HG02678 (cell line): ENCODE results near the gene ITPR3.

Source experiments
- ATAC-seq: cut with Tn5 transposase; IDR thresholded peaks from one replicate; pipeline ENCODE4 v1.9.1; 2021; ENCODE audit warnings: mild to moderate bottlenecking, moderate library complexity; ENCODE audit not compliant: unreplicated experiment

ITPR3 gene

DNA sequence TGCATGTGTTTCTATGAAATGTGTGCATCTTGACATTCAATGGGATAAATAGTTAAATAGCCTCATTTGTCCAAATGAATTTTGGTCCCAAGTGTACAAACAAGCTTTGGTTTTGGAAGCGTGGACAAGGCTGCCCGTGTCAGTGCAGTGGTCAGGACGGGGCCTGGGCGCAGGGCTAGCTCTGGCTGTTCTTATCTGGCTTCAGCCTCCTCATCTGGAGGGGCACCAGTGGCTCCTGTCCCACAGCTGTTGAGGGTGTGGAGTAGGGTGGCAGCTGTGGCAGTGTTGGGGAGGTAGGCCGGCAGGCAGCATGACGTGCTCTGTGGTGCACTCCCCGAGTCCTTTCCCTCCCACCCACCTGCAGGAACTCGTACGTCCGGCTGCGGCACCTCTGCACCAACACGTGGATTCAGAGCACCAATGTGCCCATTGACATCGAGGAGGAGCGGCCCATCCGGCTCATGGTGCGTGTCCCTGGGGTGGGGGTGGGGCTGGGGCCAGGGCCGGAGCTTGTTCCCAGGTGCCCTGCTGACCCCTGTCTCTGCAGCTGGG, 43.5 kb downstream of the ITPR3 start:
- no peak for ATAC-seq

DNA sequence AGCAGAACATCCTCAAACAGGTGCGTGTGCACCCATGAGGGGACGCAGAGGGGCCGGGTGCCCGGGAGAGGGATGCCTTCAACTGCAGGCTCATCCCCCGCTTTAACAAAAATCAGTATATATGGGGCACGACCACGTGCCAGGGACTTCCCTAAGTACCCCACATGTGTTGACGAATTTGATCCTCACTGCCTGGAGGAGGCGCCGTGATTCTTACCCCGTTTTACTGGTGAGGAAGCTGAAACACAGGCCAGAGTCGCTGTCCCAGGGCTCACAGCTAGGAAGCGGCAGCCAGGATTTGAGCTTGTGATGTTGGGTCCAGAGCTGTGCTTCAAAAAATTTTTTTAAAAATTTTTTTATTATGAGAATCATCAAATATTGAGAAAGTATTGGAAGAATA, 44.8 kb downstream of the ITPR3 start:
- no peak for ATAC-seq

- ATAC-seq: no peak
Observed at GRCh38 chr6:33667072-33667471, 46.0 kb downstream of the ITPR3 start.

GRCh38 chr6:33667776-33668175, 46.7 kb downstream of the ITPR3 start:
- no peak for ATAC-seq

DNA sequence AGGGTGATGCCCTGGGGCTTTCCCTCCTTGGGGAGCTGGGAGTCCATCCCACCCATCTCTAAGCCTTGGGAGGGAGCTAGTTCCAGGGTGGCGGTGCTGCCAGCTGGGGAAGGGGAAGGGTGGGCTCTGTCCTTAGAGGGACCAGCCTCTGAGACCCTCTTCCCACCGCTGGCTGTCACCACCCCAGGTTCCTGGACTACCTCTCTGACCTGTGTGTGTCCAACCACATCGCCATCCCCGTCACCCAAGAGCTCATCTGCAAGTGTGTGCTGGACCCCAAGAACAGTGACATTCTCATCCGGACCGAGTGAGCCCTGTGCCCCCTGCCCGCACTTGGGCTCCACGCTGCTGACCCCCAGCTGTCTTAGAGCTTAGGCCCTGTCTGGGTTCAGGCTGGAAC, 47.2 kb downstream of the ITPR3 start:
- no peak for ATAC-seq

DNA sequence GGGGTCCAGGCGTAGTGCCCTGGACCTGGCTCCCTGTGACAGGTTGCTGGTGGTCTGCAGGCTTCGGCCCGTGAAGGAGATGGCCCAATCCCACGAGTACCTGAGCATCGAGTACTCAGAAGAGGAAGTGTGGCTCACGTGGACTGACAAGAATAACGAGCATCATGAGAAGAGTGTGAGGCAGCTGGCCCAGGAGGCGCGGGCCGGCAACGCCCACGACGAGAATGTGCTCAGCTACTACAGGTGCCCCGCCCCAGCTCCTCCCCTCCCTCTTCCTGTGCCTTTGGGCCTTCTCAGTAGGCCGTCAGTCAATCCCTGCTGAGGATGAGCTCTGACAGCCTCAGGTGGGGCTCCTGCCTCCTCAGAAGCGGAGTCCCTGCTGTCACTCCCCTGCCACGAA, 47.8 kb downstream of the ITPR3 start:
- ATAC-seq: no peak

DNA sequence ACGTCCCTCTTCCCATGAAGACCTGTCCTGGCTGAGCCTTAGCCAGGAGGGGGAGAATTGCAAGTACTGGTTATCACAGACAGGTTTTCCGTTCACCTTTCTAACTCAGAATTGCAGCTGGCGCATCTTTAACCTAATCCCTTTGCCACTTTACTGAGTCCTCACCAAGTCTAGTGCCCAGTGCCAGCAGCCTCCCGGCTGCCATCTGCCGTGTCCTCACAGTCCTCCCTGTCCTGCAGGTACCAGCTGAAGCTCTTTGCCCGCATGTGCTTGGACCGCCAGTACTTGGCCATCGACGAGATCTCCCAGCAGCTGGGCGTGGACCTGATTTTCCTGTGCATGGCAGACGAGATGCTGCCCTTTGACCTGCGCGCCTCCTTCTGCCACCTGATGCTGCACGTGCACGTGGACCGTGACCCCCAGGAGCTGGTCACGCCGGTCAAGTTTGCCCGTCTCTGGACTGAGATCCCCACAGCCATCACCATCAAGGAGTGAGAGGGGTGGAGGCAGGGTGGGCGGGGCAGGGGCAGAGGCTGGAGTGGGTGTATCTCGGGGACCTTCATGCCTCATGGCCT, 49.1 kb downstream of the ITPR3 start:
- no peak for ATAC-seq

DNA sequence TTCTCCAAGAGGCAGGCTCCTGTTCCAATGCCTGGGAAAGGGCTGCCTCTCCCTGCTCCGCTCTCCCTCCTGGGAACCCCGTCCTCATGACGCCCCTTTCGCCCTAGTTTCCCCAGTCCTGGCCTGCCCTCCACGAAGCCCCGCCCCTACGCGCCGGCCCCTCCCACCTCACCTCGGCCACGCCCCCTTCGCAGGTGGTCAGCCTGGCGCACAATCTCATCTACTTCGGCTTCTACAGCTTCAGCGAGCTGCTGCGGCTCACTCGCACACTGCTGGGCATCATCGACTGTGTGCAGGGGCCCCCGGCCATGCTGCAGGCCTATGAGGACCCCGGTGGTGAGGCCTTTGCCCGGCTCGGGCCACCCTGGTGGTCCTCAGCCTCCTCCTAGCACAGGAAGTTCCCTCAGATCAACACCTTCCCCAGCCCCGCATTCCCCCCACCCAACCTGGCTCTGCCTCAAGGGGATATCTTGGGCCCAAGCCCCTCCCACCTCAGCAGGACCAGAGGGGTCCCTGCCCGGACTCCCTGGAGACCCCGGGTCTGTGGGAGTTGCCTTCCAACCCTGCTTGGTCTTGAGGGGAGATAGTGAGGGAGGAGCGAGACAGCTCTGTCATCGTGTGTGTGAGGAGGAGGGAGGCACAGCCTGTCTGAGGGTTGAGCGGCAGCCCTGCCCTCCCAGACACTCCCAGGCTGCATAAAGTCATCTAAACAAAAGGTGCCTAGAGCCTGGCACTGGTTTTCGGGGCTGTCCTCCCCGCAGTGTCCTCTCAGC, 50.0 kb downstream of the ITPR3 start:
- ATAC-seq: no peak

GRCh38 chr6:33671744-33672072, 50.6 kb downstream of the ITPR3 start:
- ATAC-seq: no peak

DNA sequence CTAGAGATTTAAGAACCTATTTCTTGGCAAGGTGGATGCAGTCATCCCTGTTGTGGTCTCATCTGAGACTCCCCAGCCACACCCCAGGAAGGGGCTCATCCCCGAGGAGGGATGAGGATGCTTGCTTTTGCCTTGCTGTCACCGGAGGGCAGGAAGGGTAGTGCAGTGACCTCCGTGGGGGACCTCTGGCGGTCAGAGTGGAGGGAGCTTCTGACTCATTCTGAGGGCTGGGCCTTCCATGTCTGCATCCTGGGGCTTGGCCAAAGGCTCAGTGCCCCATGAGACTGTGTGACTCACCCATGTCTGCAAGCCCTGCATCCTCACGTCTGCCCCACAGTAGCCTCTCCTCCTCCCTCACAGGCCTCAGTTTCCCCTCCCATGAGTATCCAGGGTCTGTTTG, 51.7 kb downstream of the ITPR3 start:
- ATAC-seq: no peak

- no peak for ATAC-seq
Observed at GRCh38 chr6:33673851-33674250, 52.7 kb downstream of the ITPR3 start.

DNA sequence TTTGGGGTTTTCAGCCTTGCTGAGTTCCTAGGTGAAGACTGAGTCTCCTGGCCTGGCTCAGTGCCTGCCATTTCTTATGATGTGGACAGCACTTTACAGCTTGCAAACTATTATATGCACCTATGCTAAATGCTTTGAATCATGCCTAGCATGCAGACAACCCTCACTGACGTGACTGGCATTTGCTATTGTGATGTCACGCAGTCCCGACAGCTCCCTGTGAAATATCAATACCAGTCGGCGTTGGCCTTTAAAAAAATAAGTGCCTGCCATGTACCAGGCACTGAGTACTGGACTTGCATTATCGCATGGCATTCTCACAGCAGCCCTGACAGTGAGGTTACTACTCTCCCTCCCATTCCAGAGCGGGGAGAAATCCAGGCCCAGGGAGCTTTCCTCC, 54.8 kb downstream of the ITPR3 start:
- ATAC-seq: no peak

DNA sequence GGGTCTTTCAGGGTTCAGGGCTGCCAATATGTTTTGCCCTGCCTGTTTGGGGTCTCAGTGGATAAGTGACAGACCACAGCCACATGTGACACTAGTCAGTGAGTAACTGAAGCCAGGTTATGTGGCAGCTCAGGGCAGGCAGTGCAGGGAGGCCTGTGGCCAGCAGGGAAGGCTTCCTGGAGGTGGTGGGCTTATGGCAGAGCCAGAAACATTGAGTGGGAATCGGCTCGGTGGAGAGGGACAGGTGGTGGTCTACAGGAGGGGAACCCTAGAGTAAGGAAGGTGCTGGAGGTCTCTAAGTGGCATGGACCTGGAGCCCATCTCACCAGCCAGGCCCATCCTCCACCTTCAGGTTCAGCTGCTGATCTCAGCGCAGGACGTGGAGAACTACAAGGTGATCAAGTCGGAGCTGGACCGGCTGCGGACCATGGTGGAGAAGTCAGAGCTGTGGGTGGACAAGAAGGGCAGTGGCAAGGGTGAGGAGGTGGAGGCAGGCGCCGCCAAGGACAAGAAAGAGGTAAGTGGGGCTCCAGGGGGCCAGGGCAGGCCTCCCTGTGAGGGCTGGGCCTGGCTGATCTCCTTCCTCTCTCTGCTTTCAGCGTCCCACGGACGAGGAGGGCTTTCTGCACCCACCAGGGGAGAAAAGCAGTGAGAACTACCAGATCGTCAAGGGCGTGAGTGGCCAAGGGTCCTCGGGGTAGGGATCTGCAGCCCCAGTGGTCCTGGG, 55.5 kb downstream of the ITPR3 start:
- no peak for ATAC-seq

DNA sequence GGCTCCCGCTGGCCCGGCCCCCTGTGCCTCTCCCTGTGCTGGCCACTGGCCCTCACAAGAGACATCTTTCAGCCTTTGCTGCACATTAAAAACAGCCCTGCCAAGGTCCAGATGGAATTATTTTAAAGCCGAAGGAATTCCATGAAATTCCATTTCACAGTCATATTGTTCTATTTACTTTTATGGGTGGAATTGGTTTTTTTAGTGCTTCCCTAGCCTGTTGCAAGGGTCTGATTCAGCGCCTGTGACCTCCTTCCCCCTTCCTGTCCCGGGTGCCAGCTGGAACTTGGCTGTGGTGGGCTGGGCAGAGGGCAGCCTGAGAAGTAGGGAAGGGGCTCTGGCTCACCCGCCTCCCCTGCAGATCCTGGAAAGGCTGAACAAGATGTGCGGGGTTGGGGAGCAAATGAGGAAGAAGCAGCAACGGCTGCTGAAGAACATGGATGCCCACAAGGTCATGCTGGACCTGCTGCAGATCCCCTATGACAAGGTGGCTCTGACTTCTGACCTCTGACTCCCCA, 56.1 kb downstream of the ITPR3 start:
- ATAC-seq: no peak

GRCh38 chr6:33677689-33678088, 56.6 kb downstream of the ITPR3 start:
- no peak for ATAC-seq

DNA sequence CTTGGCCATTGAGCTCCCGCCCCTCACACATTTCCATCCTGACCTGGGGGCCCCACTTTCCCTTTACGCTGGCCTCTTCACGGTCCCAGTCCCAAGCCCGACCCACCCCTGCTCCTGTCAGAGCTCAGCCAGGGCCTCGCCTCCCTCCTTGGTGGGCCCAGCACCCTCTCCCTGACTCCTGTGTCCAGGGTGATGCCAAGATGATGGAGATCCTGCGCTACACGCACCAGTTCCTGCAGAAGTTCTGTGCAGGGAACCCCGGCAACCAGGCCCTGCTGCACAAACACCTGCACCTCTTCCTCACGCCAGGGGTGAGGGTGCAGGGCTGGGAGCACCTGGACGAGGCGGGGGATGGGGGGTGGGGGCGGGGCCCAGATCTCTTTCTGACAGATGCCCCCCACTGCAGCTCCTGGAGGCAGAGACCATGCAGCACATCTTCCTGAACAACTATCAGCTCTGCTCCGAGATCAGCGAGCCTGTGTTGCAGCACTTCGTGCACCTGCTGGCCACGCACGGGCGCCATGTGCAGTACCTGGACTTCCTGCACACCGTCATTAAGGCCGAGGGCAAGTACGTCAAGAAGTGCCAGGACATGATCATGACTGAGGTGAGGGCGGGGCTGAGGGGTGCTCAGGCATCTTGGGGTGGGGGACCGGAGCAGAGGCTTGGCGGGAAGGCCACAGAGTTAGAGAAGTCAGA, 57.3 kb downstream of the ITPR3 start:
- ATAC-seq: no peak

DNA sequence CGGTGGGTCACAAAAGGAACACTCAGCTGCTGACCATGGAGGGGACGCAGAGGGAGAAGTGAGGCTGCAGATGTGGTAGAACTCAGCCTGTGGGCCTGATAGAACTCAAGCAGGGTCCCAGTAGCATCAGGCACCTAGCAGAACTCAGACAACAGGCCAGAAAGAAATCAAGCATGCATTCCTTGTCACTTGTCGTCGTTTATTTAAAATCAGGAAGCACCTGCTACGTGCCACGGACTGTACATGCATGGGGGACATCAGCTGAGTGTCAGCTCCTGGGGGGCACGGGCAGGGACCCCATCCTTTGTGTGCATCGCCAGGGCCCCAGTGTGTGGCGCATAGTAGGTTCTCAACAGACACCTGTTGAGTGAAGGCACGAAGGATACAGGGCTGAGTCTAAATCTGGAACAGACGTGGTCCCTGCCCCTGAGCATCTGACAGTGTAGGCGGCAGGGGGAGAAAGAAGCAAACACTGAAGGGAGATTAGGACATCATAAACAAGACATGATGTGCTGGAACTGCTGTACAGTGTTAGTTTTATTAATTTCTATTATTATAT, 57.9 kb downstream of the ITPR3 start:
- no peak for ATAC-seq

DNA sequence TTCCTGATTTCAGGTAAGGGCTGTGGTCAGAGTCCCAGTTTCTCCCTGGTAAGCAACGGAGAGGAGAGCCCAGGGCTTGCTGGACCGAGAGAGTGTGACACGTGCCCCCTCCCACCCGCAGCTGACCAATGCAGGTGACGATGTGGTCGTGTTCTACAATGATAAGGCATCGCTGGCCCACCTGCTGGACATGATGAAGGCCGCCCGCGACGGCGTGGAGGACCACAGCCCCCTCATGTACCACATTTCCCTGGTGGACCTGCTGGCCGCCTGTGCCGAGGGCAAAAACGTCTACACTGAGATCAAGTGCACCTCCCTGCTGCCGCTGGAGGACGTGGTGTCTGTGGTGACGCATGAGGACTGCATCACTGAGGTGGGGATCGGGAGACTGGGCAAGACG, 58.6 kb downstream of the ITPR3 start:
- ATAC-seq: no peak

- no peak for ATAC-seq
Observed at GRCh38 chr6:33682341-33682740, 61.2 kb downstream of the ITPR3 start.

DNA sequence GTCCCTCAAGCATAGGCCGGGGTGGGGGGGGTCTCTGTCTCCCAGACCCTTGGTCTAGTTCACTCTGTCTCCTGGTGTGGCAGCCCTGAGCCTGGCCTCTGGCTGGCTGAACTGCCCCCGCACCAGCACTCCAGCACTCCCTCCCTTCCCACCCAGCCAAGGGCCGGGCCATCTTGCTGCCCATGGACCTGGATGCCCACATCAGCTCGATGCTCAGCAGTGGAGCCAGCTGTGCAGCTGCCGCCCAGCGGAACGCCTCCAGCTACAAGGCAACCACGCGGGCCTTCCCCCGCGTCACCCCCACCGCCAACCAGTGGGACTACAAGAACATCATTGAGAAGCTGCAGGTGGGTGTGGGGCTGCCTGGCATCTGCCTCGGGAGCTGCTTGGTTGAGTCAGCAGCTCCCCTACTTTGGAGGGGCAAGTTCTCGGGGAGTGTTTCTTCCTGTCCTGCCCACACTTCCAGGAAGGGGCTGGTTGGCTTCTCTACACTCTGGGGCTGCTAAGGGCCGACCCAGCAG, 62.0 kb downstream of the ITPR3 start:
- ATAC-seq: no peak
